Osteoblast (primary cell): Measurements from ENCODE around the gene FAM168B. TPM values are rescaled to one million over a fixed set of nuclear protein-coding genes. Genes with fewer than 3 reads are reported as not detected.
A peak's percentile ranks its signal among the peaks of the same experiment; 100 is the strongest.
"Not testable (repeated sequence)": the region's sequence is repeated elsewhere in the genome, so short reads cannot be mapped to it uniquely, and the experiment has no call there.

Experiments
- DNase-seq: peaks from one replicate; pipeline ENCODE4 v3.0.0; 2011; ENCODE audit warnings: low spot score, mixed read lengths; ENCODE audit not compliant: insufficient read length; ENCODE audit errors: missing footprints
- H2AFZ ChIP-seq: 2 replicates; pipeline ENCODE4 v1.6.0; 2011; ENCODE audit warnings: mild to moderate bottlenecking, low read length
- H3K27ac ChIP-seq: 2 replicates; pipeline ENCODE4 v1.5.1; 2011; ENCODE audit warnings: mild to moderate bottlenecking, low read depth, low read length, moderate library complexity
- H3K27me3 ChIP-seq: 2 replicates; pipeline ENCODE4 v1.6.0; 2012; ENCODE audit warnings: mild to moderate bottlenecking, control low read depth, inconsistent platforms, low read length, moderate library complexity; ENCODE audit not compliant: insufficient read depth
- H3K36me3 ChIP-seq: 2 replicates; pipeline ENCODE4 v1.5.1; 2011; ENCODE audit warnings: mild to moderate bottlenecking, low read length, control low read depth, moderate library complexity; ENCODE audit not compliant: insufficient read depth
- H3K4me1 ChIP-seq: 2 replicates; pipeline ENCODE4 v1.5.1; 2011; ENCODE audit warnings: mild to moderate bottlenecking, low read length, control low read depth, moderate library complexity; ENCODE audit not compliant: insufficient read depth
- H3K4me2 ChIP-seq: 2 replicates; pipeline ENCODE4 v1.6.0; 2011; ENCODE audit warnings: mild to moderate bottlenecking, low read length; ENCODE audit not compliant: insufficient read depth
- H3K4me3 ChIP-seq: fragments of 200-600 bp; sonication (generic); 3 replicates; pipeline ENCODE4 v1.5.1; 2012; ENCODE audit warnings: mild to moderate bottlenecking, low read length, inconsistent platforms; ENCODE audit not compliant: insufficient read depth
- H3K79me2 ChIP-seq: 2 replicates; pipeline ENCODE4 v1.6.0; 2012; ENCODE audit warnings: mild to moderate bottlenecking, low read length, control low read depth, inconsistent platforms; ENCODE audit not compliant: insufficient read depth
- H3K9me3 ChIP-seq: 2 replicates; pipeline ENCODE4 v1.5.1; 2011; ENCODE audit warnings: low read depth, low read length, control low read depth
- H4K20me1 ChIP-seq: 2 replicates; pipeline ENCODE4 v1.6.0; 2012; ENCODE audit warnings: mild to moderate bottlenecking, low read length, control low read depth; ENCODE audit not compliant: insufficient read depth
- CTCF ChIP-seq: IDR thresholded peaks from 2 replicates; pipeline ENCODE4 v1.5.1; 2011; ENCODE audit warnings: mild to moderate bottlenecking, low read depth, low read length, moderate library complexity; ENCODE audit errors: extremely low read depth
- total RNA-seq: library from RNA; depleted of rRNA; stranded (reverse); fragments of >200 nt; gene quantifications from 2 replicates; pipeline ENCODE4 v1.2.3, GENCODE V29; 2012

FAM168B gene
- total RNA-seq, 1 donor, result 117 TPM

- H3K79me2 ChIP-seq, result peaks cover 93% of the 10 kb centered on the region
- H3K4me1 ChIP-seq, result no peaks in the 10 kb centered on the region
- peaks cover 30% of the 10 kb centered on the region for H4K20me1 ChIP-seq
- no peaks in the 10 kb centered on the region for H3K27me3 ChIP-seq
- TF ChIP-seq CTCF, result no peak
- no peak overlapping the region for H3K27ac ChIP-seq
- H3K9me3 ChIP-seq, result no peaks in the 10 kb centered on the region
- no peak overlapping the region for H3K4me2 ChIP-seq
- H2AFZ ChIP-seq, result no peak overlapping the region
- DNase-seq, result peak; percentile 51
- peaks cover 26% of the 10 kb centered on the region for H3K36me3 ChIP-seq
- no peak overlapping the region for H3K4me3 ChIP-seq
Observed at GRCh38 chr2:131120815-131121317, 27.6 kb upstream of the FAM168B start.

DNA sequence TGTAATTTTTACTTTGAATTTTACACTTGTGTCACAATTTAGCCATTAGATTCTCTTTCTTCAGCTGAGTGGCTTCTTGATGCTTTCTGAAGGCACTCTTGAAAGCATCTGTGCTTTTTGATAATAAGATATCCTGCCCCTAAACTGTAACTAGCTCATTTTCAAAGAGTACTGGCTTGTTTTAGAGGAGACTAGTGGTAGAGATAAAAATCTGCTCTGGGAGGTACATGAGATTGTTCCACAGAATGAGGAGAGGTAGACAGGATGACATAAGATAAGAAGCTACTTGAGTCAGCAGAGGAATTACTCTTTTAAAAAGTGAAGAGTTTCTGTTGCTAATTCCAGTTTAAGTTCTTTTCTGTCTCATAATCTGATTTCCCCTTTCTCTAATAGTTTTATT lies 22.5 kb upstream of the FAM168B start:
- Histone ChIP-seq H4K20me1 (peaks cover 37% of the 10 kb centered on the region), H3K36me3 (peaks cover 10% of the 10 kb centered on the region), H3K27me3 (no peaks in the 10 kb centered on the region), H2AFZ (no peak overlapping the region), H3K4me1 (peaks cover 6% of the 10 kb centered on the region), H3K27ac (no peak overlapping the region), H3K4me3 (no peak overlapping the region), H3K79me2 (peaks cover 97% of the 10 kb centered on the region), H3K4me2 (no peak overlapping the region), H3K9me3 (no peaks in the 10 kb centered on the region)
- TF ChIP-seq CTCF, result no peak
- peak; percentile 14 for DNase-seq

DNA sequence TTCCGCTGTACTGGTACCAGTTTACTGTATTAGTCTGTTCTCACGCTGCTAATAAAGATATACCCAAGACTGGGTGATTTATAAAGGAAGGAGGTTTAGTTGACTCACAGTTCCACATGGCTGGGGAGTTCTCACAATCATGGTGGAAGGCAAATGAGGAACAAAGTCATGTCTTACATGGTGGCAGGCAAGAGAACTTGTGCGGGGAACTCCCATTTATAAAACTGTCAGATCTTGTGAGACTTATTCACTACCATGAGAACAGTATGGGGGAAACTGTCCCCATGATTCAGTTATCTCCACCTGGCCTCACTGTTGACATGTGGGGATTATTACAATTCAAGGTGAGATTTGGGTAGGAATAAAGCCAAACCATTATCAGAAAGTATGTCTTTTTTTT lies 21.7 kb upstream of the FAM168B start:
- H3K4me3 ChIP-seq, DNase-seq, H3K27me3 ChIP-seq, H3K4me2 ChIP-seq, H3K27ac ChIP-seq, H3K36me3 ChIP-seq, H3K9me3 ChIP-seq, H3K4me1 ChIP-seq, H2AFZ ChIP-seq: not testable (repeated sequence)
- Histone ChIP-seq H3K79me2 (peaks cover 97% of the 10 kb centered on the region), H4K20me1 (peaks cover 38% of the 10 kb centered on the region)

GRCh38 chr2:131113566-131114227 lies 20.4 kb upstream of the FAM168B start:
- no peak for TF ChIP-seq CTCF
- Histone ChIP-seq H3K4me2 (no peak overlapping the region), H3K4me1 (peaks cover 6% of the 10 kb centered on the region), H4K20me1 (peaks cover 35% of the 10 kb centered on the region), H2AFZ (no peak overlapping the region), H3K9me3 (no peaks in the 10 kb centered on the region), H3K79me2 (peaks cover 98% of the 10 kb centered on the region), H3K4me3 (no peak overlapping the region), H3K27me3 (no peaks in the 10 kb centered on the region), H3K27ac (no peak overlapping the region), H3K36me3 (peaks cover 10% of the 10 kb centered on the region)
- DNase-seq, result peak; percentile 17
